IPS-18c (cell line): Measurements from ENCODE around the gene CECR2.

Experiments used
- H3K4me3 ChIP-seq: 2 replicates; pipeline ENCODE4 v1.7.0; 2013; ENCODE audit warnings: low read depth, mild to moderate bottlenecking, low read length, moderate library complexity; ENCODE audit not compliant: insufficient read depth
- H3K9me3 ChIP-seq: one replicate; pipeline ENCODE4 v1.6.1; 2013; ENCODE audit warnings: mild to moderate bottlenecking, low read length, moderate library complexity; ENCODE audit not compliant: control insufficient read depth, insufficient read depth

The CECR2 gene

GRCh38 chr22:17589810-17590375 lies 220.6 kb downstream of the CECR2 start:
- H3K9me3 ChIP-seq = no peaks in the 10 kb centered on the region
- no peak overlapping the region for H3K4me3 ChIP-seq

GRCh38 chr22:17590586-17590985 lies 221.3 kb downstream of the CECR2 start:
- no peaks in the 10 kb centered on the region for H3K9me3 ChIP-seq
- H3K4me3 ChIP-seq = no peak overlapping the region

- H3K9me3 ChIP-seq = no peaks in the 10 kb centered on the region
- H3K4me3 ChIP-seq = no peak overlapping the region
Observed at GRCh38 chr22:17592201-17592600, 222.9 kb downstream of the CECR2 start.

GRCh38 chr22:17596226-17596625 lies 227.0 kb downstream of the CECR2 start:
- H3K4me3 ChIP-seq = no peak overlapping the region
- no peaks in the 10 kb centered on the region for H3K9me3 ChIP-seq

GRCh38 chr22:17597217-17597616 lies 228.0 kb downstream of the CECR2 start:
- peaks cover 2% of the 10 kb centered on the region for H3K9me3 ChIP-seq
- H3K4me3 ChIP-seq = no peak overlapping the region

- Histone ChIP-seq H3K9me3 (peaks cover 2% of the 10 kb centered on the region), H3K4me3 (no peak overlapping the region)
Observed at GRCh38 chr22:17598318-17598717, 229.1 kb downstream of the CECR2 start.

- no peak overlapping the region for H3K4me3 ChIP-seq
- H3K9me3 ChIP-seq = peaks cover 2% of the 10 kb centered on the region
Observed at GRCh38 chr22:17601031-17601430, 231.8 kb downstream of the CECR2 start.

- no peak overlapping the region for H3K4me3 ChIP-seq
Observed at GRCh38 chr22:17603668-17604067, 234.4 kb downstream of the CECR2 start.

GRCh38 chr22:17606496-17606895 lies 237.2 kb downstream of the CECR2 start:
- Histone ChIP-seq H3K4me3 (no peak overlapping the region), H3K9me3 (peaks cover under 1% of the 10 kb centered on the region)

More at GRCh38 chr22:17603668-17604067, 234.4 kb downstream of the CECR2 start:
- H3K9me3 ChIP-seq = peaks cover 2% of the 10 kb centered on the region
